Activated CD4-positive, alpha-beta T cell treated with anti-CD3 and anti-CD28 coated beads for 48 hours (primary cell): Measurements from ENCODE around the gene DUSP2.

Experiments
- DNase-seq: peaks from one replicate; pipeline ENCODE4 v3.0.0-alpha.2; 2020

The DUSP2 gene

GRCh38 chr2:96098900-96099590, 46.2 kb downstream of the DUSP2 start:
- no peak for DNase-seq

- no peak for DNase-seq
Measured at GRCh38 chr2:96097951-96098823, 47.1 kb downstream of the DUSP2 start.

- no peak for DNase-seq
Measured at GRCh38 chr2:96097441-96097840, 47.8 kb downstream of the DUSP2 start.

GRCh38 chr2:96095116-96095636, 50.1 kb downstream of the DUSP2 start:
- DNase-seq: no peak

GRCh38 chr2:96093528-96093927, 51.7 kb downstream of the DUSP2 start:
- no peak for DNase-seq
